ENCODE results near the gene TLR9. TPM values are rescaled to one million over a fixed set of nuclear protein-coding genes. Genes with fewer than 3 reads are reported as not detected.
"Not testable (repeated sequence)": the region's sequence is repeated elsewhere in the genome, so short reads cannot be mapped to it uniquely, and the experiment has no call there.

TLR9 gene, protein sequence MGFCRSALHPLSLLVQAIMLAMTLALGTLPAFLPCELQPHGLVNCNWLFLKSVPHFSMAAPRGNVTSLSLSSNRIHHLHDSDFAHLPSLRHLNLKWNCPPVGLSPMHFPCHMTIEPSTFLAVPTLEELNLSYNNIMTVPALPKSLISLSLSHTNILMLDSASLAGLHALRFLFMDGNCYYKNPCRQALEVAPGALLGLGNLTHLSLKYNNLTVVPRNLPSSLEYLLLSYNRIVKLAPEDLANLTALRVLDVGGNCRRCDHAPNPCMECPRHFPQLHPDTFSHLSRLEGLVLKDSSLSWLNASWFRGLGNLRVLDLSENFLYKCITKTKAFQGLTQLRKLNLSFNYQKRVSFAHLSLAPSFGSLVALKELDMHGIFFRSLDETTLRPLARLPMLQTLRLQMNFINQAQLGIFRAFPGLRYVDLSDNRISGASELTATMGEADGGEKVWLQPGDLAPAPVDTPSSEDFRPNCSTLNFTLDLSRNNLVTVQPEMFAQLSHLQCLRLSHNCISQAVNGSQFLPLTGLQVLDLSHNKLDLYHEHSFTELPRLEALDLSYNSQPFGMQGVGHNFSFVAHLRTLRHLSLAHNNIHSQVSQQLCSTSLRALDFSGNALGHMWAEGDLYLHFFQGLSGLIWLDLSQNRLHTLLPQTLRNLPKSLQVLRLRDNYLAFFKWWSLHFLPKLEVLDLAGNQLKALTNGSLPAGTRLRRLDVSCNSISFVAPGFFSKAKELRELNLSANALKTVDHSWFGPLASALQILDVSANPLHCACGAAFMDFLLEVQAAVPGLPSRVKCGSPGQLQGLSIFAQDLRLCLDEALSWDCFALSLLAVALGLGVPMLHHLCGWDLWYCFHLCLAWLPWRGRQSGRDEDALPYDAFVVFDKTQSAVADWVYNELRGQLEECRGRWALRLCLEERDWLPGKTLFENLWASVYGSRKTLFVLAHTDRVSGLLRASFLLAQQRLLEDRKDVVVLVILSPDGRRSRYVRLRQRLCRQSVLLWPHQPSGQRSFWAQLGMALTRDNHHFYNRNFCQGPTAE
- not detected in 2 replicates for total RNA-seq

DNA sequence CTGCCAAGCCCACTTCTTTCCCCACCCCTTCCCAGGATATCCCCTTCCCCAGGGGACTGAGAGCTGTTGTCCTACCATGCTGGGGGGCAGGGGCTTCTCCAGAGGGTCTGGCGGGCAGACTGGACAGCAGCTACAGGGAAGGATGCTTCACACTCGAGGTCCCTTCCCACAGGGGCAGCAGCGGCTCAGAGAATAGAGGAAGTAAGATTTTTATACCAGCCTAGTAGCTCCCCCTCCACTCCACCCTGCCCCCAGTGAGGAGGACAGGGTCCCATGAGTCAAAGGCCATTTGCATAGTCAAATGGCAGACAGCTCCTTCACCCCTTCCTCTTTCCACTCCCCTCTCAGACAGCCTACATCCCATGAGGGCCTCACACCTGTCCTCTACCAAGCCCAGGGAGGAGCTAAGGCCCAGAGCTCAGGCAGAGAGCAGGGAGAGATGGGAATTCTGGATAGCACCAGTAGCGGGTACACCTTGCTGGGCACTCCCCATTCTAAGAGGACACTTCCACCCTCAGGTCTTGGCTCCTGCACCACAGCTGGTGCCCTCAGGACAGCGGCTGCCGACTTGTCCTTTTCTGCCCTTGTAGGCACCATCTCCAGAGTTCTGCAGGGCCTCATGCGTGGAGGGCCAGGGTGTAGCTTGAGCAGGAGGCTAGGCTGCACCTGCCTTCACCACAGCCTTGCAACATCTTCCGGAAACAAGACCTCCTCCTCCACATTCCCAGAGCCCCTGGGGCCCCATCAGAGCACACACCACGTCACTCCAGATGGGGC is at the start of gene TLR9:
Gene TLR9, minus strand, starts transcription at position 194 of the 777 bp plus-strand sequence. Its CDS starts 116 bp downstream, at position 78.
- no peaks in the 10 kb centered on the region for H3K27me3 ChIP-seq (ENCODE audit: control insufficient read depth, insufficient read depth, low read length)
- DNase-seq (ENCODE audit: low read depth): no peak
- TF ChIP-seq, protein P1, sequence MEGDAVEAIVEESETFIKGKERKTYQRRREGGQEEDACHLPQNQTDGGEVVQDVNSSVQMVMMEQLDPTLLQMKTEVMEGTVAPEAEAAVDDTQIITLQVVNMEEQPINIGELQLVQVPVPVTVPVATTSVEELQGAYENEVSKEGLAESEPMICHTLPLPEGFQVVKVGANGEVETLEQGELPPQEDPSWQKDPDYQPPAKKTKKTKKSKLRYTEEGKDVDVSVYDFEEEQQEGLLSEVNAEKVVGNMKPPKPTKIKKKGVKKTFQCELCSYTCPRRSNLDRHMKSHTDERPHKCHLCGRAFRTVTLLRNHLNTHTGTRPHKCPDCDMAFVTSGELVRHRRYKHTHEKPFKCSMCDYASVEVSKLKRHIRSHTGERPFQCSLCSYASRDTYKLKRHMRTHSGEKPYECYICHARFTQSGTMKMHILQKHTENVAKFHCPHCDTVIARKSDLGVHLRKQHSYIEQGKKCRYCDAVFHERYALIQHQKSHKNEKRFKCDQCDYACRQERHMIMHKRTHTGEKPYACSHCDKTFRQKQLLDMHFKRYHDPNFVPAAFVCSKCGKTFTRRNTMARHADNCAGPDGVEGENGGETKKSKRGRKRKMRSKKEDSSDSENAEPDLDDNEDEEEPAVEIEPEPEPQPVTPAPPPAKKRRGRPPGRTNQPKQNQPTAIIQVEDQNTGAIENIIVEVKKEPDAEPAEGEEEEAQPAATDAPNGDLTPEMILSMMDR (IDR thresholded peaks at IDR 0.05; ENCODE audit: insufficient read depth, low read length, severe bottlenecking): no peak
- FAIRE-seq: no peak
- peaks cover 8% of the 10 kb centered on the region for H3K36me3 ChIP-seq (ENCODE audit: control insufficient read depth, insufficient read depth, low read length)
- no peak within 1 kb of the TSS for H3K4me3 ChIP-seq (ENCODE audit: low read depth, low read length)

DNA sequence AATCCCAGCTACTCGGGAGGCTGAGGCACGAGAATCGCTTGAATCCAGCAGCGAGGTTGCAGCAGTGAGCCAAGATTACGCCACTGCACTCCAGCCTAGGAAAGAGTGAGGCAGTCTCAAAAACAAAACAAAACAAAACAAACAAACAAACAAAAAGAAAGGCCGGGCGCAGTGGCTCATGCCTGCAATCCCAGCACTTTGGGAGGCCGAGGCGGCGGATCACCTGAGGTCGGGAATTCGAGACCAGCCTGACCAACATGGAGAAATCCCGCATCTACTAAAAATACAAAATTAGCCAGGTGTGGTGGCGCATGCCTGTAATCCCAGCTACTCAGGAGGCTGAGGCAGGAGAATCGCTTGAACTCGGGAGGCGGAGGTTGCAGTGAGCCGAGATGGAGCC is 49.3 kb upstream of the TLR9 start:
- not testable (repeated sequence) for DNase-seq (ENCODE audit: low read depth); FAIRE-seq; H3K36me3 ChIP-seq (ENCODE audit: control insufficient read depth, insufficient read depth, low read length); H3K4me3 ChIP-seq (ENCODE audit: low read depth, low read length); H3K27me3 ChIP-seq (ENCODE audit: control insufficient read depth, insufficient read depth, low read length)

DNA sequence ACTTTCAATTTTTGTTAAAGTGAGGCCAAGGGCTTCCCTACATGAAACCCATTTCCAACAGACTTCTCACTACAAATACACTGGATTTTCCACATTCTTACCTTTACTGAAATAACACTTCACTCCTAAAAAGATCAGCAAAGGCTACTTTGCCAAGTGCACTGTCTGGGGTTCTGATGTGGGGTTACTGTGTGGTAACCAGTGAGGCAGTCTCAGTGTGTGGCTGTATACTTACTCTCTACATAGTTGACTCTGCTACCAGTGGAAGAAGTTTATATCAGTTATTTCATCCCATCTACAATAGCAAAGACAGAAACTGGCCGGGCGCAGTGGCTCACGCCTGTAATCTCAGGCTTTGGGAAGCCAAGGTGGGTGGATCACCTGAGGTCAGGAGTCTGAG is 47.4 kb upstream of the TLR9 start:
- no peak for DNase-seq (ENCODE audit: low read depth)
- FAIRE-seq: no peak
- no peaks in the 10 kb centered on the region for H3K27me3 ChIP-seq (ENCODE audit: control insufficient read depth, insufficient read depth, low read length)
- peaks cover 3% of the 10 kb centered on the region for H3K36me3 ChIP-seq (ENCODE audit: control insufficient read depth, insufficient read depth, low read length)
- no peak overlapping the region for H3K4me3 ChIP-seq (ENCODE audit: low read depth, low read length)
- TF ChIP-seq, protein P1 (IDR thresholded peaks at IDR 0.05; ENCODE audit: insufficient read depth, low read length, severe bottlenecking): no peak

DNA sequence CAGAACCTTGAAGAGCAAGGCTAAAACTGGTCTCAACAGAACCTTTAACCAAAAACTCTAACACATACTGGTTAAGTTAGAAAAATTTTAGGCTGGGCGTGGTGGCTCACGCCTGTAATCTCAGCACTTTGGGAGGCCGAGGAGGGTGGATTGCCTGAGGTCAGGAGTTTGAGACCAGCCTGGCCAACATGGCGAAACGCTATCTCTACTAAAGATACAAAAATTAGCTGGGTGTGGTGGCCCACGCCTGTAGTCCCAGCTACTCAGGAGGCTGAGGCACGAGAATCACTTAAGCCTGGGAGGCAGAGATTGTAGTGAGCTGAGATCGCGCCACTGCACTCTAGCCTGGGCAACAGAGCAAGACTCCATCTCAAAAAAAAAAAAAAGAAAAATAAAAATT is 46.7 kb upstream of the TLR9 start:
- not testable (repeated sequence) for DNase-seq (ENCODE audit: low read depth); FAIRE-seq; H3K4me3 ChIP-seq (ENCODE audit: low read depth, low read length); H3K36me3 ChIP-seq (ENCODE audit: control insufficient read depth, insufficient read depth, low read length); H3K27me3 ChIP-seq (ENCODE audit: control insufficient read depth, insufficient read depth, low read length)

DNA sequence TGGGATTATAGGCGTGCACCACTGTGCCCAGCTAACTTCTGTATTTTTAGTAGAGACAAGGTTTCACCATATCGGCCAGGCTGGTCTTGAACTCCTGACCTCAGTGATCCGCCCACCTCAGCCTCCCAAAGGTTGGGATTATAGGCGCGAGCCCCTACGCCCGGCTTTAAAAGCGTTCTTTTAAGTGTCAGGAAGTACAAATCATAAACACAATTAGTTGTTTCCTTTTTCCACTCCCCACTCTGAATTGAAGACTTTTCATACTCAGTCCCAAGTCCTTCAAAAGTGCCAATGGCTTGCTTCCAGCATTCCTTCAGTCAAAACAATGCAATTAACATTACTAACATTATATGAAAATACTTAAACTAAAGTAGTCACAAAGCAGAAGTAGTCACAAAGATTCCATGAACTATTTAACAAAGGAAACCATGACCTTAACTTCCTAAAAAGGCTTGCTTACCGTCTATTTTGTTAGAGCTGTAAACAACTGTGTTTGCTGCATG is 44.9 kb upstream of the TLR9 start:
- FAIRE-seq (no peak), DNase-seq (ENCODE audit: low read depth) (no peak)
- no peak overlapping the region for H3K4me3 ChIP-seq (ENCODE audit: low read depth, low read length)
- peaks cover 8% of the 10 kb centered on the region for H3K36me3 ChIP-seq (ENCODE audit: control insufficient read depth, insufficient read depth, low read length)
- no peaks in the 10 kb centered on the region for H3K27me3 ChIP-seq (ENCODE audit: control insufficient read depth, insufficient read depth, low read length)
- TF ChIP-seq, protein P1 (IDR thresholded peaks at IDR 0.05; ENCODE audit: insufficient read depth, low read length, severe bottlenecking): no peak

DNA sequence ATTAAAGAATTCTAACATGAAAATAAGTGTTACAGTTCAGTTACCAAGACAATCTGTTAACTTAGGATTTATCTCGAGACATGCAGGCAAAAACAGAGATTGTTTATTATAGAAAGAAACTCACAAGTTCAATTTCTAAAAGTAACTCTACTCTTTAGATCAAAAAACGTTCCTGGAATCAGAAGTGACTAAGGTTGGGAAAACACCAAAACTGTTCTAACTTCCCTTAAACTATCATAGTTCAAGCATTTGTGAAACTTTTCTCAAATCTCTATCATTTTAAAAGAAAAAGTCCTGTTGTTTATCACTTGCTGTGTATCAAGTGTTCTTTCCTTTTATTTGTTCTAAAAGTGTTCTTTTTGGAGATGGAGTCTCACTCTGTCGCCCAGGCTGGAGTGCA is 44.3 kb upstream of the TLR9 start:
- Histone ChIP-seq H3K36me3 (ENCODE audit: control insufficient read depth, insufficient read depth, low read length) (peaks cover 9% of the 10 kb centered on the region), H3K4me3 (ENCODE audit: low read depth, low read length) (no peak overlapping the region), H3K27me3 (ENCODE audit: control insufficient read depth, insufficient read depth, low read length) (no peaks in the 10 kb centered on the region)
- DNase-seq (ENCODE audit: low read depth) (no peak), FAIRE-seq (no peak)
- TF ChIP-seq, protein P1 (IDR thresholded peaks at IDR 0.05; ENCODE audit: insufficient read depth, low read length, severe bottlenecking): no peak

Data from bronchial epithelial cell (primary cell).